A549 (cell line): ENCODE results near the gene SLC37A1. TPM values are rescaled to one million over a fixed set of nuclear protein-coding genes. Genes with fewer than 3 reads are reported as not detected.

Experiments used
- ATAC-seq, 2 experiments: fragments of 200-7000 bp in 1 of 2; fragments of >200 bp in 1 of 2; cut with Nextera tagmentation in 1 of 2; cut with Tn5 transposase in 1 of 2; 3 replicates each; pipeline versions ENCODE4 v1.8.0 to v1.9.1; 2018 to 2020; ENCODE audit warnings: mild to moderate bottlenecking in 1 of 2, moderate library complexity in 1 of 2
- CTCF ChIA-PET: fragments of 300-600 bp; sonication (Branson Sonifier 250); formaldehyde crosslinking; extraction: SDS; loops from one replicate; lab custom pipeline; 2021; ENCODE audit warnings: antibody characterized with exemption, inconsistent platforms; lab: Yijun Ruan, JAX
- POLR2A ChIA-PET: fragments of 350-600 bp; formaldehyde crosslinking; extraction: SDS; loops from one replicate; lab custom pipeline; 2021; ENCODE audit warnings: antibody characterized with exemption, inconsistent platforms; lab: Yijun Ruan, JAX
- DNase-seq, 2 experiments: peaks; one replicate each; pipeline versions ENCODE4 v3.0.0 to v3.0.0-alpha.2; 2011 to 2016; ENCODE audit warnings: low read depth in 1 of 2, low spot score in 1 of 2
- FAIRE-seq: peaks from 2 replicates; lab custom pipeline; 2011; peaks lifted over from hg19 to GRCh38; lab: Jason Lieb, UNC
- H3K27ac ChIP-seq, 2 experiments: fragments of >200 bp; sonication (Bioruptor Twin); formaldehyde crosslinking; 3 replicates each; pipeline ENCODE4 v1.5.1; 2016 to 2017
- H3K4me1 ChIP-seq: fragments of >200 bp; sonication (Bioruptor Twin); formaldehyde crosslinking; 3 replicates; pipeline ENCODE4 v1.6.1; 2016
- H3K4me2 ChIP-seq: fragments of >200 bp; sonication (Bioruptor Twin); formaldehyde crosslinking; 3 replicates; pipeline ENCODE4 v1.6.1; 2016
- H3K4me3 ChIP-seq: fragments of >200 bp; sonication (Bioruptor Twin); formaldehyde crosslinking; 3 replicates; pipeline ENCODE4 v1.5.1; 2016
- H3K9me3 ChIP-seq: fragments of >200 bp; sonication (Bioruptor Twin); formaldehyde crosslinking; 3 replicates; pipeline ENCODE4 v1.6.1; 2016
- CBX2 ChIP-seq: fragments of 200-600 bp; sonication (generic); IDR thresholded peaks from 2 replicates; pipeline ENCODE4 v1.6.1; 2016; ENCODE audit warnings: low read depth, mild to moderate bottlenecking, borderline replicate concordance
- ESRRA ChIP-seq: fragments of 150-350 bp; IDR thresholded peaks from 2 replicates; pipeline ENCODE4 v1.6.1; 2014; ENCODE audit warnings: mild to moderate bottlenecking, low read length, borderline replicate concordance
- HOXB13 ChIP-seq: fragments of 250-450 bp; sonication (Bioruptor Pico); IDR thresholded peaks from 2 replicates; pipeline ENCODE4 v1.5.0; 2020; ENCODE audit warnings: low read depth, mild to moderate bottlenecking, moderate library complexity
- HOXB5 ChIP-seq: fragments of 250-450 bp; sonication (Bioruptor Pico); IDR thresholded peaks from 2 replicates; pipeline ENCODE4 v1.5.0; 2020; ENCODE audit warnings: mild to moderate bottlenecking, moderate library complexity
- PHF8 ChIP-seq: fragments of 200-600 bp; sonication (generic); IDR thresholded peaks from 2 replicates; pipeline ENCODE4 v1.6.1; 2016; ENCODE audit warnings: low read depth, mild to moderate bottlenecking, antibody characterized with exemption, moderate library complexity, borderline replicate concordance
- RAD21 ChIP-seq, 2 experiments: fragments of >200 bp in 1 of 2; sonication (Bioruptor Twin) in 1 of 2; formaldehyde crosslinking in 1 of 2; IDR thresholded peaks in 1 of 2; conservative IDR thresholded peaks in 1 of 2; 2 replicates in 1 of 2; 3 replicates in 1 of 2; pipeline ENCODE4 v1.6.1; 2012 to 2018; ENCODE audit warnings: inconsistent platforms in 1 of 2
- ZC3H11A ChIP-seq: fragments of 450-650 bp; IDR thresholded peaks from 2 replicates; pipeline ENCODE4 v1.6.1; 2014; ENCODE audit warnings: antibody characterized with exemption, mild to moderate bottlenecking
- WGBS: methylation state at CpG from one replicate; pipeline ENCODE4 v1.1.6; 2017; ENCODE audit errors: missing lambda C conversion rate; 5-methylcytosine and 5-hydroxymethylcytosine counted together
- polyA plus RNA-seq, 4 experiments: library from polyadenylated mRNA; depleted of rRNA in 3 of 4; stranded (reverse); fragments of >200 nt; fragmentation: RNase III in 1 of 4; extraction: RNeasy Plus Mini Kit Qiagen cat#74134 plus additional on column Dnase treatment in 1 of 4; gene quantifications; 2 replicates in 3 of 4; 3 replicates in 1 of 4; pipeline ENCODE4 v1.2.3, GENCODE V29; 2011 to 2017
- TF ChIP-seq, protein P1 (sequence below): fragments of 250-450 bp; sonication (Bioruptor Pico); IDR thresholded peaks from 2 replicates; pipeline ENCODE4 v1.5.0; 2020; ENCODE audit warnings: low read depth, mild to moderate bottlenecking, moderate library complexity
- TF ChIP-seq, protein P2 (sequence below): fragments of 450-650 bp; IDR thresholded peaks from 2 replicates; pipeline ENCODE4 v1.6.1; 2014; ENCODE audit warnings: antibody characterized with exemption
- TF ChIP-seq, protein P3 (sequence below): fragments of >200 bp; sonication (Bioruptor Twin); formaldehyde crosslinking; IDR thresholded peaks from 2 replicates; pipeline ENCODE4 v1.6.1; 2016
- TF ChIP-seq, protein P4 (sequence below): IDR thresholded peaks from 2 replicates; pipeline ENCODE4 v1.6.1; 2012; ENCODE audit warnings: low read depth, borderline replicate concordance
- TF ChIP-seq, protein P5 (sequence below): fragments of 250-450 bp; sonication (Bioruptor Pico); IDR thresholded peaks from 2 replicates; pipeline ENCODE4 v1.5.0; 2021; ENCODE audit warnings: mild to moderate bottlenecking, moderate library complexity, borderline replicate concordance
- TF ChIP-seq, protein P6 (sequence below): fragments of 150-350 bp; IDR thresholded peaks from 2 replicates; pipeline ENCODE4 v1.6.1; 2014; ENCODE audit warnings: low read depth, mild to moderate bottlenecking, low read length
- TF ChIP-seq, protein P7 (sequence below): IDR thresholded peaks from 2 replicates; pipeline ENCODE4 v1.6.1; 2012

Gene SLC37A1
- polyA plus RNA-seq, 2 of the 4 experiments (the other 2 are of a cell fraction): 1.9 to 2.1 TPM

DNA sequence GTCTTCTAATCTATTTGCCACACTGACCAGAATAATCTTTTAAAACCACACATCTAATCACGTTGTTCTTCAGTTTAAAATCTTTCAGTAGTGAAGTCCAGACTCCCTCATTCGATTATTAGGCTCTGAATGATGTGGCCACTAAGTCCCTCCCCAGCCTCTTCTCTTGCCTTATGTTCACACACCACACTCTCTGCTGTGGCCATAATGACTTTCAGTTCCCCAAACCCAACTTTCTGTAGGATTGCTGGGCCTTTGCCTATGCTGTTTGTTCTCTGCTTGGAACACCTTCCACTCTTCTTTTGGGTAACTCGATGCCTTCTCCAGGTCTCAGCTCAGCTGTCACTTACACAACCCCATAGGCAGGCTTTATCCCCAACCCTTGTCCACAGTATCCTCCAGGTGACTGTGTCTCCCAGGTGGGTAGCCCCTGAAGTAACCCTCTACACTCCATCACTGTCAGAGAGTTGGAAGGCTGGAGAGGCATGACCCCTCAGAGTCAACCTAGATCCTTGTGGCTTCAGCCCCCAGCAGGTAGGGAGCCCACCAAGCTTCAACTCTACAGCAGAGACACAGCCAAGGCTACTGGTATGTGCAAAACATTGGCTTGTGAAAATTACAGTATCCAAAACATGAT is 8.4 kb upstream of the SLC37A1 start:
- no peaks in the 10 kb centered on the region for H3K4me1 ChIP-seq
- POLR2A ChIA-PET: no interaction called here
- FAIRE-seq: no peak
- no peak for DNase-seq
- no peak overlapping the region for H3K27ac ChIP-seq
- no peak for TF ChIP-seq HOXB5 (CRISPR knock-in tag)
- TF ChIP-seq, protein P1, sequence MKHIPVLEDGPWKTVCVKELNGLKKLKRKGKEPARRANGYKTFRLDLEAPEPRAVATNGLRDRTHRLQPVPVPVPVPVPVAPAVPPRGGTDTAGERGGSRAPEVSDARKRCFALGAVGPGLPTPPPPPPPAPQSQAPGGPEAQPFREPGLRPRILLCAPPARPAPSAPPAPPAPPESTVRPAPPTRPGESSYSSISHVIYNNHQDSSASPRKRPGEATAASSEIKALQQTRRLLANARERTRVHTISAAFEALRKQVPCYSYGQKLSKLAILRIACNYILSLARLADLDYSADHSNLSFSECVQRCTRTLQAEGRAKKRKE (CRISPR knock-in tag): no peak
- TF ChIP-seq ZC3H11A: no peak
- TF ChIP-seq CBX2: no peak
- TF ChIP-seq, protein P2, sequence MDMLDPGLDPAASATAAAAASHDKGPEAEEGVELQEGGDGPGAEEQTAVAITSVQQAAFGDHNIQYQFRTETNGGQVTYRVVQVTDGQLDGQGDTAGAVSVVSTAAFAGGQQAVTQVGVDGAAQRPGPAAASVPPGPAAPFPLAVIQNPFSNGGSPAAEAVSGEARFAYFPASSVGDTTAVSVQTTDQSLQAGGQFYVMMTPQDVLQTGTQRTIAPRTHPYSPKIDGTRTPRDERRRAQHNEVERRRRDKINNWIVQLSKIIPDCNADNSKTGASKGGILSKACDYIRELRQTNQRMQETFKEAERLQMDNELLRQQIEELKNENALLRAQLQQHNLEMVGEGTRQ: no peak
- TF ChIP-seq, protein P3, sequence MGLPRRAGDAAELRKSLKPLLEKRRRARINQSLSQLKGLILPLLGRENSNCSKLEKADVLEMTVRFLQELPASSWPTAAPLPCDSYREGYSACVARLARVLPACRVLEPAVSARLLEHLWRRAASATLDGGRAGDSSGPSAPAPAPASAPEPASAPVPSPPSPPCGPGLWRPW: no peak
- TF ChIP-seq, protein P4, sequence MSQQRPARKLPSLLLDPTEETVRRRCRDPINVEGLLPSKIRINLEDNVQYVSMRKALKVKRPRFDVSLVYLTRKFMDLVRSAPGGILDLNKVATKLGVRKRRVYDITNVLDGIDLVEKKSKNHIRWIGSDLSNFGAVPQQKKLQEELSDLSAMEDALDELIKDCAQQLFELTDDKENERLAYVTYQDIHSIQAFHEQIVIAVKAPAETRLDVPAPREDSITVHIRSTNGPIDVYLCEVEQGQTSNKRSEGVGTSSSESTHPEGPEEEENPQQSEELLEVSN: no peak
- TF ChIP-seq, protein P5, sequence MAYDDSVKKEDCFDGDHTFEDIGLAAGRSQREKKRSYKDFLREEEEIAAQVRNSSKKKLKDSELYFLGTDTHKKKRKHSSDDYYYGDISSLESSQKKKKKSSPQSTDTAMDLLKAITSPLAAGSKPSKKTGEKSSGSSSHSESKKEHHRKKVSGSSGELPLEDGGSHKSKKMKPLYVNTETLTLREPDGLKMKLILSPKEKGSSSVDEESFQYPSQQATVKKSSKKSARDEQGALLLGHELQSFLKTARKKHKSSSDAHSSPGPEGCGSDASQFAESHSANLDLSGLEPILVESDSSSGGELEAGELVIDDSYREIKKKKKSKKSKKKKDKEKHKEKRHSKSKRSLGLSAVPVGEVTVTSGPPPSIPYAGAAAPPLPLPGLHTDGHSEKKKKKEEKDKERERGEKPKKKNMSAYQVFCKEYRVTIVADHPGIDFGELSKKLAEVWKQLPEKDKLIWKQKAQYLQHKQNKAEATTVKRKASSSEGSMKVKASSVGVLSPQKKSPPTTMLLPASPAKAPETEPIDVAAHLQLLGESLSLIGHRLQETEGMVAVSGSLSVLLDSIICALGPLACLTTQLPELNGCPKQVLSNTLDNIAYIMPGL (CRISPR knock-in tag): no peak
- WGBS: 10% methylated on average over 3 of the region's 3 CpGs
- H3K9me3 ChIP-seq: no peaks in the 10 kb centered on the region
- H3K4me3 ChIP-seq: no peak overlapping the region
- no peak overlapping the region for H3K4me2 ChIP-seq
- ATAC-seq: no peak
- CTCF ChIA-PET: no interaction called here

DNA sequence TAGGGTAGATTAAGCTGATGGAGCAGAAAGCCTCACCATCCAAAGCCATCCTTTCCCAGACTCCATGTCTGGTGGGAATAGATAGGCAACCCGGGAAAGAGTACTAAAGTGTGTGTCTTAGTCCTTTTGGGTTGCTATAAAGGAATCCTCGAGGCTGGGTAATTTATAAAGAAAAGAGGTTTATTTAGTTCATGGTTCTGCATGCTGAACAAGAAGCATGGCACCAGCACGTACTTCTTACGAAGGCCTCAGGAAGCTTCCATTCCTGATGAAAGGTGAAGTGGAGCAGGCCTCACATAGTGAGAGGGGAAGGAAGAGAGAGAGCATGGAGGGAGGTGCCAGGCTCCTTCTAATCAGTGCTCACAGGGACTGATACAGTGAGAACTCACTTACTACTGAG is 6.2 kb upstream of the SLC37A1 start:
- no peaks in the 10 kb centered on the region for H3K4me1 ChIP-seq
- H3K27ac ChIP-seq: no peak overlapping the region
- 75% methylated on average over 4 of the region's 4 CpGs for WGBS
- CTCF ChIA-PET: no interaction called here
- no peak for FAIRE-seq
- ATAC-seq: no peak
- DNase-seq: no peak
- H3K4me2 ChIP-seq: no peak overlapping the region
- no peak overlapping the region for H3K4me3 ChIP-seq
- no peak for TF ChIP-seq ESRRA
- TF ChIP-seq, protein P6, sequence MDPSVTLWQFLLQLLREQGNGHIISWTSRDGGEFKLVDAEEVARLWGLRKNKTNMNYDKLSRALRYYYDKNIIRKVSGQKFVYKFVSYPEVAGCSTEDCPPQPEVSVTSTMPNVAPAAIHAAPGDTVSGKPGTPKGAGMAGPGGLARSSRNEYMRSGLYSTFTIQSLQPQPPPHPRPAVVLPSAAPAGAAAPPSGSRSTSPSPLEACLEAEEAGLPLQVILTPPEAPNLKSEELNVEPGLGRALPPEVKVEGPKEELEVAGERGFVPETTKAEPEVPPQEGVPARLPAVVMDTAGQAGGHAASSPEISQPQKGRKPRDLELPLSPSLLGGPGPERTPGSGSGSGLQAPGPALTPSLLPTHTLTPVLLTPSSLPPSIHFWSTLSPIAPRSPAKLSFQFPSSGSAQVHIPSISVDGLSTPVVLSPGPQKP: no peak
- TF ChIP-seq HOXB13: no peak
- TF ChIP-seq, all 56 proteins: peak for 0
- no peaks in the 10 kb centered on the region for H3K9me3 ChIP-seq
- POLR2A ChIA-PET: no interaction called here

DNA sequence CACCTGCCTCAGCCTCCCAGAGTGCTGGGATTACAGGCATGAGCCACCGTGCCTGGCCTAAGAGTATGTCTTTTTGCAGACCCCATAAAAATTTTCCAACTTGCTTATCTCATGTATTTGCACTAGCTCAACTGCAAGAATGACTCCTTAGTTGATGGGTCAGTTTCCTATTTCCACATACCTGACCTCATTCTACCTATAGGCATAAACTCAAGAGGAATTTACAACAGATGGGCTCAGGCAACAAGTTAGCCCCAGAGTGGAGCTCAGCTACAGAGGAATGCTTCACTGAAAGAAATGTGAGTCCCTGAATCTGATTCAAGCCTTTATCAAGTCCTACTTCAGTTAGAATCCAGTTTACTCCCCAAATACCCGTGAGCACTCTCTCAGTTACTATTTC is 5.3 kb upstream of the SLC37A1 start:
- FAIRE-seq (no peak), ATAC-seq (no peak), DNase-seq (no peak)
- WGBS: 73% methylated on average over 2 of the region's 2 CpGs
- POLR2A ChIA-PET: no interaction called here
- no peak overlapping the region for H3K27ac ChIP-seq
- H3K4me3 ChIP-seq: no peak overlapping the region
- no peaks in the 10 kb centered on the region for H3K4me1 ChIP-seq
- TF ChIP-seq RAD21 (conservative IDR thresholded peaks at IDR 0.05 in 1 of 2, IDR thresholded peaks at IDR 0.05 in 1 of 2) (no peak), ESRRA (no peak), PHF8 (no peak)
- TF ChIP-seq, protein P7, sequence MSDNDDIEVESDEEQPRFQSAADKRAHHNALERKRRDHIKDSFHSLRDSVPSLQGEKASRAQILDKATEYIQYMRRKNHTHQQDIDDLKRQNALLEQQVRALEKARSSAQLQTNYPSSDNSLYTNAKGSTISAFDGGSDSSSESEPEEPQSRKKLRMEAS: no peak
- no peak overlapping the region for H3K4me2 ChIP-seq
- CTCF ChIA-PET: interaction anchor here (1.3 kb wide), 1 partner anchor 12 kb away, joined by 3 read pairs; the partner anchor contains the start of gene RSPH1
- H3K9me3 ChIP-seq: no peaks in the 10 kb centered on the region
